ENCODE measurements around the gene TEDC1. TPM values are rescaled to one million over a fixed set of nuclear protein-coding genes. Genes with fewer than 3 reads are reported as not detected.

Gene TEDC1
- total RNA-seq, 1 donor, result 5.1 TPM

DNA sequence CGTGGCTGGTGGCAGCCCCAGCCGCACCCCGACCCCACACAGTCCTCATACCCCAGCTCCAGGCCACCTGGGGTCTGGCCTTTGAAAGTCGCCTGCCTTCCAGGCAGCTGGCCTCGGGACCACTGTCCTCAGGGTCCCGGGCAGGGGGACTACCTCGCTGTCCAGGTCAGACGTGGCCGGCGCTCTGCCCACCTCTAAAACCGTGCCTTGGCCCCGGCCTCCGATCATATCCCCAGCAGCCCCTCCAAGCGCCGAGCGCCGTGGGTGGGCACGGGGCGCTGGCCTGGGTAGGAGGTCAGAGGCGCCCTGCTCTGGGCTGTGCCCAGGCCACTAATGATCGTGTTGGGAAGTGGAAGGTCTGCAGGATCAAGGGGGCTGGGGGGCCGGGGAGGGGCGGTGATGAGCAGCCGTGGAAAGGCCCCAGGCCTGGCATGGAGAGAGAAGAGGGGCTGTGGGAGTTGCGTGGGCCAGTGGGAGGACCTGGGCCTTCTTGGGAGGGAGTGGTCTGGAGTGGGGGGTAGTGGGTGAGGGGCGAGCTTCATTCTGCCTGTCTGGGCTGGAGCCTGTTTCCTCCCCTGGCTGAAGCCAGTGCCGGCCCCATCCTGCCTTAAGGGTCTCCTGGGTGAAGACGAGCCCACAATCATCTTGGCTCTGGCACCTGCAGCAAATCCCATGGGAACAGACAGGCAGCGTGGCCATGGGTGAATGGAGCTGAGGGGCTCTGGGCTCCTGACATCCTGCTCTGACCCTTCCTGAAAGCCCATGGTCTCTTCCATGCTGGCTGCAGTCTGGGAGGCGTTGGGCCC is 40.2 kb downstream of the TEDC1 start:
- Histone ChIP-seq H3K4me1 (ENCODE audit: insufficient read depth, low read length) (peaks cover 5% of the 10 kb centered on the region), H3K9me3 (ENCODE audit: low read depth, low read length) (no peaks in the 10 kb centered on the region), H4K20me1 (ENCODE audit: insufficient read depth, low read length) (no peaks in the 10 kb centered on the region), H3K27ac (ENCODE audit: low read depth, low read length) (no peak overlapping the region), H3K4me2 (ENCODE audit: insufficient read depth, low read length) (no peak overlapping the region), H3K79me2 (ENCODE audit: insufficient read depth, low read length) (no peaks in the 10 kb centered on the region), H3K36me3 (ENCODE audit: insufficient read depth, low read length) (no peaks in the 10 kb centered on the region), H3K27me3 (ENCODE audit: insufficient read depth, low read length) (peaks cover under 1% of the 10 kb centered on the region), H3K4me3 (ENCODE audit: insufficient read depth, low read length) (no peak overlapping the region), H2AFZ (ENCODE audit: low read length) (no peak overlapping the region)
- no peak for TF ChIP-seq CTCF (IDR thresholded peaks at IDR 0.05; ENCODE audit: extremely low read depth, low read depth, low read length)
- peak; percentile 89 for DNase-seq (ENCODE audit: insufficient read length, low spot score, missing footprints)

DNA sequence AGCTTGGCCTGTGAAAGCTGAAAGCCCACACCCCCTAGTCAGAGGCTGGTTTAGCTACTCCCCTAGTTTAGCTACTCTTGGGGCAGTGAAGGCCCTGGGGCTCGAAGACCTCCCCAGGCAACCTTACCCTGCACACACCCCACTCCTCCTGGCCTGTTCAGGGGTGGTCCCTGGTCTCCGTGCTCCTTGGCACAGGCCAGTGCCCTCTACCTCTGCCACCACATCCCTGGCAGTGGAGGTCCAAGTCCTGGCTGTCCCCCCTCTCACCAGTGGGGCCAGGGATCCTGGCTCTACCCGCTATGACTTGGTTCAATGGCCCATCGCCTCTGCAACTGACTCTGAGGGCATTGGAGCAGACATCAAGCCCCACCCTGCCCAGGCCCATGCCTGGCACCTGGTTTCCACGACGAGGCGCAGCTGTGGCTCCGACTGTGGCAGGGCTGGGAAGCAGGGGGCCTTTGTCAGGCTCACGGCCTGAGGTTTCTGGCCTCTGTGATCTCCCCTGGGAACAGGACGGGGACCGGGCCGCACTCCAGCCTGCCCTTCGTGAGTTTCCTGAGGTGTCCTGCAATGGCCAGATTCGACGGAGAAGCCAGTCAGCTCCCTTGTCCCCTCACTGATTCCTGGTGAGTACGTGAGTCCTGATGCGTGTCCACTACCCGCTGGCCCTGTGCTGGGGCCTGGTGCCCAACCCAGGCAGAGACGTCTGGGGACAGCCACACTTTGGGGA is 41.0 kb downstream of the TEDC1 start:
- no peak overlapping the region for H3K4me3 ChIP-seq (ENCODE audit: insufficient read depth, low read length)
- no peaks in the 10 kb centered on the region for H3K9me3 ChIP-seq (ENCODE audit: low read depth, low read length)
- H3K4me2 ChIP-seq (ENCODE audit: insufficient read depth, low read length), result no peak overlapping the region
- no peak overlapping the region for H3K27ac ChIP-seq (ENCODE audit: low read depth, low read length)
- peaks cover 8% of the 10 kb centered on the region for H3K27me3 ChIP-seq (ENCODE audit: insufficient read depth, low read length)
- DNase-seq (ENCODE audit: insufficient read length, low spot score, missing footprints), result peak; percentile 88
- no peak for TF ChIP-seq CTCF (IDR thresholded peaks at IDR 0.05; ENCODE audit: extremely low read depth, low read depth, low read length)
- peaks cover 5% of the 10 kb centered on the region for H3K4me1 ChIP-seq (ENCODE audit: insufficient read depth, low read length)
- H4K20me1 ChIP-seq (ENCODE audit: insufficient read depth, low read length), result no peaks in the 10 kb centered on the region
- H2AFZ ChIP-seq (ENCODE audit: low read length), result no peak overlapping the region
- H3K79me2 ChIP-seq (ENCODE audit: insufficient read depth, low read length), result no peaks in the 10 kb centered on the region
- no peaks in the 10 kb centered on the region for H3K36me3 ChIP-seq (ENCODE audit: insufficient read depth, low read length)

DNA sequence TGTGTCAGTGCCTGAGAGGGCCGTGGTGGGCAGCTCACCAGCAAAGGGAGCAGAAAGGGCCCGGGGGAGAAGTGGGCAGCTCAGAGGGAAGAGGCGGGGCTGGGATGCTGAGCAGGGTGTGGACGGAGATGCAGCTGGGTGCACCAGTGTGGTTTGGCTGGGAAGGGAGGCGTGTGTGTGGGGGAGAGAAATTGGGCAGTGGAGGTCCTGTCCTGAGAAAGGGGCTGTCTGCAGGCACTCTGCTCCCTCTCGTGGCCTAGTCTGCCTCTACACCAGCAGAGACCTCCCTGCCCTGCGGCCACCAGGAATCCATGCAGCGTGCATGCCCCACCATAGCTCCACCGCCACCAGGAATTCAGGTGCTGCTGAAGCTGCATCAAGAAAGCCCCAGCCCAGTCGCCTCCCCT is 41.7 kb downstream of the TEDC1 start:
- H4K20me1 ChIP-seq (ENCODE audit: insufficient read depth, low read length), result no peaks in the 10 kb centered on the region
- no peak overlapping the region for H3K27ac ChIP-seq (ENCODE audit: low read depth, low read length)
- no peak overlapping the region for H2AFZ ChIP-seq (ENCODE audit: low read length)
- peaks cover 2% of the 10 kb centered on the region for H3K4me1 ChIP-seq (ENCODE audit: insufficient read depth, low read length)
- no peak overlapping the region for H3K4me2 ChIP-seq (ENCODE audit: insufficient read depth, low read length)
- no peaks in the 10 kb centered on the region for H3K79me2 ChIP-seq (ENCODE audit: insufficient read depth, low read length)
- peaks cover 10% of the 10 kb centered on the region for H3K27me3 ChIP-seq (ENCODE audit: insufficient read depth, low read length)
- no peaks in the 10 kb centered on the region for H3K9me3 ChIP-seq (ENCODE audit: low read depth, low read length)
- peak; percentile 97 for DNase-seq (ENCODE audit: insufficient read length, low spot score, missing footprints)
- H3K4me3 ChIP-seq (ENCODE audit: insufficient read depth, low read length), result no peak overlapping the region
- no peaks in the 10 kb centered on the region for H3K36me3 ChIP-seq (ENCODE audit: insufficient read depth, low read length)
- peak; percentile 47 for TF ChIP-seq CTCF (IDR thresholded peaks at IDR 0.05; ENCODE audit: extremely low read depth, low read depth, low read length)

DNA sequence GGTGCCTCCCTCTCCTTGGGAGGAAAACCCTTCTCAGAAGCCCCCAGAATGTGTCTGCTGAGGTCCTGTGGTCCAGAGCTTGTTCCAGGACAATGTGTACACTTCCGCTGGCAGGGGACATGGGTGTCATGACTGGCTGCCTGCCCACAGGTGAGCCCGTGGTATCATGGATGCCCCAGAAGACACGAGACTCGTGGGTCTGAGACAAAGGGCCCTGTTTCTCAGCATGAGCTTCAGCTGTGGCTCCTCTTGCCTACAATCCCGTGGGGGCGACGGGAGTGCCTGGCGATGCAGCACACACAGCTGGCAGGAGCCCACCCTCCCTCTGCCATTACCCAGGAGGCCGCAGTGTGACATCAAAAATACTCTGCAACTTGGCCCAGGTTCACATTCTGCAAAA is 42.3 kb downstream of the TEDC1 start:
- Histone ChIP-seq H2AFZ (ENCODE audit: low read length) (no peak overlapping the region), H3K4me3 (ENCODE audit: insufficient read depth, low read length) (no peak overlapping the region), H3K36me3 (ENCODE audit: insufficient read depth, low read length) (no peaks in the 10 kb centered on the region), H3K27me3 (ENCODE audit: insufficient read depth, low read length) (peaks cover 13% of the 10 kb centered on the region), H4K20me1 (ENCODE audit: insufficient read depth, low read length) (no peaks in the 10 kb centered on the region), H3K79me2 (ENCODE audit: insufficient read depth, low read length) (no peaks in the 10 kb centered on the region), H3K4me1 (ENCODE audit: insufficient read depth, low read length) (no peaks in the 10 kb centered on the region), H3K4me2 (ENCODE audit: insufficient read depth, low read length) (no peak overlapping the region), H3K27ac (ENCODE audit: low read depth, low read length) (no peak overlapping the region), H3K9me3 (ENCODE audit: low read depth, low read length) (no peaks in the 10 kb centered on the region)
- DNase-seq (ENCODE audit: insufficient read length, low spot score, missing footprints), result no peak
- no peak for TF ChIP-seq CTCF (IDR thresholded peaks at IDR 0.05; ENCODE audit: extremely low read depth, low read depth, low read length)

All from osteoblast (primary cell).